Right lobe of liver (tissue), 6 donors: Measurements from ENCODE around the gene TBC1D5. TPM values are rescaled to one million over a fixed set of nuclear protein-coding genes. Genes with fewer than 3 reads are reported as not detected.
"Not testable (repeated sequence)": the region's sequence is repeated elsewhere in the genome, so short reads cannot be mapped to it uniquely, and the experiment has no call there.

ENCODE experiments used
- ATAC-seq, 4 donors: fragments of 200-7000 bp; cut with Tn5 transposase; one replicate each; pipeline ENCODE4 v1.9.1; 2020; ENCODE audit warnings: mild to moderate bottlenecking in 4 of 4, moderate library complexity in 4 of 4
- DNase-seq, 3 donors: peaks; one replicate each; pipeline ENCODE4 v3.0.0-alpha.2; 2020
- H3K27ac ChIP-seq, 3 donors: fragments of 200-600 bp; one replicate each; pipeline ENCODE4 v1.8.0; 2022
- H3K27me3 ChIP-seq, 2 donors: fragments of 200-600 bp; one replicate each; pipeline ENCODE4 v1.8.0; 2022
- H3K36me3 ChIP-seq, 4 donors: fragments of 200-600 bp; sonication (generic) in 1 of 4; one replicate each; pipeline versions ENCODE4 v1.5.1 to v1.8.0; 2017 to 2022; ENCODE audit warnings: control low read depth in 1 of 4
- H3K4me1 ChIP-seq, 4 donors: fragments of 200-600 bp; sonication (generic) in 1 of 4; one replicate each; pipeline versions ENCODE4 v1.5.1 to v1.8.0; 2017 to 2022; ENCODE audit warnings: control low read depth in 1 of 4
- H3K4me3 ChIP-seq, 3 donors: fragments of 200-600 bp; one replicate each; pipeline ENCODE4 v1.8.0; 2022
- H3K9me3 ChIP-seq, 4 donors: fragments of 200-600 bp; sonication (generic) in 1 of 4; one replicate each; pipeline versions ENCODE4 v1.5.1 to v1.8.0; 2017 to 2022; ENCODE audit warnings: control low read depth in 1 of 4
- POLR2A ChIP-seq: fragments of 450-650 bp; IDR thresholded peaks from one replicate; pipeline ENCODE4 v1.6.1; 2017; ENCODE audit warnings: antibody characterized with exemption, mild to moderate bottlenecking
- WGBS: methylation state at CpG from one replicate; pipeline ENCODE4 v1.1.6; 2018; ENCODE audit warnings: low coverage, low lambda C conversion rate; ENCODE audit not compliant: insufficient coverage; ENCODE audit errors: missing lambda C conversion rate; 5-methylcytosine and 5-hydroxymethylcytosine counted together
- intact Hi-C, 2 donors: fragments of 100-400 bp; cut with DNase I; formaldehyde crosslinking; loops; one replicate each; pipeline versions ENCODE4 v1.11.2 to v1.14.1; 2022
- total RNA-seq, 6 experiments: library from RNA; depleted of rRNA in 2 of 6; stranded (reverse); fragments of >200 nt in 2 of 6; fragmentation: NEBNext Ultra II Directional in 3 of 6; extraction: Animal tissue kit (Norgen Biotek cat#: 25700) in 3 of 6; gene quantifications; one replicate each; pipeline versions ENCODE4 v1.1.0 to v1.2.4, GENCODE V29; 2016 to 2023
- TF ChIP-seq, protein P1 (sequence below), 4 donors: fragments of 200-600 bp in 3 of 4; fragments of 450-650 bp in 1 of 4; IDR thresholded peaks; one replicate each; pipeline versions ENCODE4 v1.5.1 to v1.8.0; 2016 to 2022; ENCODE audit warnings: antibody characterized with exemption in 4 of 4, mild to moderate bottlenecking in 2 of 4
- donor health status: DM: no; HTN: yes; CAD: no.
- donor health status: DM: no; HTN: no; CAD: no.
- donor health status: DM: no; HTN: no; CAD: no.
- donor health status: DM: no; HTN: yes; CAD: no.
- donor health status: DM: no; HTN: yes; CAD: no.

Gene TBC1D5
- total RNA-seq, 6 experiments from 2014 or later: 21.5 to 33.4 (median 27.7) TPM

DNA sequence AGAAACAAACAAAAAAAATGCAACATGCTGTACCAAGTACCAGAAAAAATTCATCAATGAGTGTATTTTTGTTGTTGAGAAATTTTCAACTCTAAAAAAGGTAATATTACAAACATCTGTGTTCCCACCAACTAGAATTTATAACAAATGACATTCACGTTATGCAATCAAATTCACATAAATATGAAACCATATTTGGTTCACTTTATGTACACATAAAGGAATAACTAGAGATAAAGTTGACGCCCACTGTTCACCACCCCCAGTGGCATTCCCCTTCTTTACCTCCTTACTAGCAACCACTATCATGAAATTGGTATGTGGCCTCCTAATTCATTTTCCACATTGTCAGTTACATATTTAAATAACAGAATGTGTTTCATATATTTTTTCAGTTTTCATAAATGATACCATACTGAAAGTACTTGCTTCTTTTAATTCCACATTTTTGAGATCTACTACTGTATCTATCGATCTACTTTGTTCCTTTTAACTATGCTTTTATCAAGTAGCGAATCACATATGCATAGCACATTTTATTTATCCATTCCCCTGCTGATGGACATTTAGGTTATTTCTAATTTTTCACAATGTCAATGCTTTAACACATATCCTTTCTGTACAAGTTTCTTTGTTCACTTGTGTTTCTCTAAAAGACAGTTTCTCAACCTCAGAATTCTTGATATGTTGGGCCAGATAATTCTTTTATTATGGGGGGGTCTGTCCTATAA lies 34.5 kb downstream of the TBC1D5 start:
- ATAC-seq (no peak), DNase-seq (no peak)
- H3K36me3 ChIP-seq: no peaks in the 10 kb centered on the region
- H3K4me3 ChIP-seq: no peak overlapping the region
- H3K27me3 ChIP-seq: no peaks in the 10 kb centered on the region
- H3K4me1 ChIP-seq: no peaks in the 10 kb centered on the region
- TF ChIP-seq POLR2A: no peak
- TF ChIP-seq, protein P1, sequence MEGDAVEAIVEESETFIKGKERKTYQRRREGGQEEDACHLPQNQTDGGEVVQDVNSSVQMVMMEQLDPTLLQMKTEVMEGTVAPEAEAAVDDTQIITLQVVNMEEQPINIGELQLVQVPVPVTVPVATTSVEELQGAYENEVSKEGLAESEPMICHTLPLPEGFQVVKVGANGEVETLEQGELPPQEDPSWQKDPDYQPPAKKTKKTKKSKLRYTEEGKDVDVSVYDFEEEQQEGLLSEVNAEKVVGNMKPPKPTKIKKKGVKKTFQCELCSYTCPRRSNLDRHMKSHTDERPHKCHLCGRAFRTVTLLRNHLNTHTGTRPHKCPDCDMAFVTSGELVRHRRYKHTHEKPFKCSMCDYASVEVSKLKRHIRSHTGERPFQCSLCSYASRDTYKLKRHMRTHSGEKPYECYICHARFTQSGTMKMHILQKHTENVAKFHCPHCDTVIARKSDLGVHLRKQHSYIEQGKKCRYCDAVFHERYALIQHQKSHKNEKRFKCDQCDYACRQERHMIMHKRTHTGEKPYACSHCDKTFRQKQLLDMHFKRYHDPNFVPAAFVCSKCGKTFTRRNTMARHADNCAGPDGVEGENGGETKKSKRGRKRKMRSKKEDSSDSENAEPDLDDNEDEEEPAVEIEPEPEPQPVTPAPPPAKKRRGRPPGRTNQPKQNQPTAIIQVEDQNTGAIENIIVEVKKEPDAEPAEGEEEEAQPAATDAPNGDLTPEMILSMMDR (IDR thresholded peaks at IDR 0.05): no peak
- intact Hi-C loops: no loop called here
- no peaks in the 10 kb centered on the region for H3K9me3 ChIP-seq
- H3K27ac ChIP-seq: no peak overlapping the region
- WGBS: 77% methylated on average over 4 of the region's 4 CpGs

DNA sequence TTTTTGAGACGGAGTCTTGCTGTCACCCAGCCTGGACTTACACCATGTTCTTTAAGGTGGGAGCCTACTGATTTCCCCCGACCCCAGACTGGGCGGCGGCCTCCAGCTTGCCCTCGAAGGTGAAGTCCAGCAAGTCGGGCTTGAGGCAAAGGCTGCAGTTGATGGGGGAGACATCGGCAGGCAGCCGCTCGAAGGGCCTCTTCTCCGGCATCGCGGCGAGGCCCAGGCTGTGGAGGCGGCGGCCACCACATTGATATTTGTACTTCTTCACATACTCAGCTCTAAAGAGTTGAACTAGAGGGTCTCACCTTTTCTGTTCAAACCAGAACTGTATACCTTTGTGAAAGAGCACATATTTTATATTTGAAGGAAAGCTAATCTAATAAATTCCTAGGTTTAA lies 36.4 kb downstream of the TBC1D5 start:
- H3K4me3 ChIP-seq, H3K9me3 ChIP-seq, H3K27ac ChIP-seq, H3K4me1 ChIP-seq, H3K27me3 ChIP-seq, ATAC-seq, DNase-seq, H3K36me3 ChIP-seq, intact Hi-C loops: not testable (repeated sequence)
- WGBS: 94% methylated on average over 6 of the region's 15 CpGs

DNA sequence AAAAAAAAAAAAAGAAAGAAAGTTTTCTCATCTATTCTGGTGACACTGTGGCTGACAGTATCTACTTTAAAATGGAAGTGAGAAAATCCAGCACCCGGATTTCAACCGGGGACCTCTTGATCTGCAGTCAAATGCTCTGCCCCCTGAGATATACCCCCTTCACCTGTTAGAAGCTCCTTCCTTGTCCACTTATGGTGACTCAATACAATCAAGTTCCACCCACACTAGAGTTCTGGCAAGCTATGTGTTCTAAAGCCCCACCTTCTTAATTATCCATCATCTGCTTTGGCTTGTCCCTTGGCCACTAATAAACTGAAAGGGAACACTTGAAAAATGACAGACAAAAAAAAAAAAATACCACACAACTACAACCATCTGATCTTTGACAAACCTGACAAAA lies 42.6 kb downstream of the TBC1D5 start:
- 95% methylated on average over 2 of the region's 2 CpGs for WGBS
- DNase-seq, intact Hi-C loops, H3K4me3 ChIP-seq, ATAC-seq, H3K27ac ChIP-seq, H3K4me1 ChIP-seq, H3K9me3 ChIP-seq, H3K27me3 ChIP-seq, H3K36me3 ChIP-seq: not testable (repeated sequence)

DNA sequence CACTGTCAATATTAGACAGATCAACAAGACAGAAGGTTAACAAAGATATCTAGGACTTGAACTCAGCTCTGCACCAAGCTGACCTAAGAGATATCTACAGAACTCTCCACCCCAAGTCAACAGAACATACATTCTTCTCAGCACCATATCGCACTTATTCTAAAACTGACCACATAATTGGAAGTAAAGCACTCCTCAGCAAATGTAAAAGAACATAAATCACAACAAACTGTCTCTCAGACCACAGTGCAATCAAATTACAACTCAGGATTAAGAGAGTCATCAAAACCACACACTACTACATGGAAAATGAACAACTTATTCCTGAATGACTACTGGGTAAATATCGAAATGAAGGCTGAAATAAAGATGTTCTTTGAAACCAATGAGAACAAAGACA lies 46.8 kb downstream of the TBC1D5 start:
- DNase-seq, H3K4me1 ChIP-seq, H3K4me3 ChIP-seq, H3K36me3 ChIP-seq, H3K9me3 ChIP-seq, ATAC-seq, H3K27ac ChIP-seq, intact Hi-C loops, H3K27me3 ChIP-seq: not testable (repeated sequence)
- 92% methylated on average over 2 of the region's 2 CpGs for WGBS

DNA sequence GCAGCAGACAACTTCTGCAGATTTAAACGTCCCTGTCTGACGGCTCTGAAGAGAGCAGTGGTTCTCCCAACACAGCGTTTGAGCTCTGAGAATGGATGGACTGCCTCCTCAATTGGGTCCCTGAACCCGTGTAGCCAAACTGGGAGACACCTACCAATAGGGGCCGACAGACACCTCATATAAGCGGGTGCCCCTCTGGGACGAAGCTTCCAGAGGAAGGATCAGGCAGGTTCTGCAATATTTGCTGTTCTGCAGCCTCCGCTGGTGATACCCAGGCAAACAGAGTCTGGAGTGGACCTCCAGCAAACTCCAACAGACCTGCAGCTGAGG lies 48.8 kb downstream of the TBC1D5 start:
- H3K27ac ChIP-seq, H3K4me1 ChIP-seq, ATAC-seq, H3K4me3 ChIP-seq, H3K36me3 ChIP-seq, H3K9me3 ChIP-seq, DNase-seq, H3K27me3 ChIP-seq, intact Hi-C loops: not testable (repeated sequence)
- 100% methylated on average over 1 of the region's 8 CpGs for WGBS

DNA sequence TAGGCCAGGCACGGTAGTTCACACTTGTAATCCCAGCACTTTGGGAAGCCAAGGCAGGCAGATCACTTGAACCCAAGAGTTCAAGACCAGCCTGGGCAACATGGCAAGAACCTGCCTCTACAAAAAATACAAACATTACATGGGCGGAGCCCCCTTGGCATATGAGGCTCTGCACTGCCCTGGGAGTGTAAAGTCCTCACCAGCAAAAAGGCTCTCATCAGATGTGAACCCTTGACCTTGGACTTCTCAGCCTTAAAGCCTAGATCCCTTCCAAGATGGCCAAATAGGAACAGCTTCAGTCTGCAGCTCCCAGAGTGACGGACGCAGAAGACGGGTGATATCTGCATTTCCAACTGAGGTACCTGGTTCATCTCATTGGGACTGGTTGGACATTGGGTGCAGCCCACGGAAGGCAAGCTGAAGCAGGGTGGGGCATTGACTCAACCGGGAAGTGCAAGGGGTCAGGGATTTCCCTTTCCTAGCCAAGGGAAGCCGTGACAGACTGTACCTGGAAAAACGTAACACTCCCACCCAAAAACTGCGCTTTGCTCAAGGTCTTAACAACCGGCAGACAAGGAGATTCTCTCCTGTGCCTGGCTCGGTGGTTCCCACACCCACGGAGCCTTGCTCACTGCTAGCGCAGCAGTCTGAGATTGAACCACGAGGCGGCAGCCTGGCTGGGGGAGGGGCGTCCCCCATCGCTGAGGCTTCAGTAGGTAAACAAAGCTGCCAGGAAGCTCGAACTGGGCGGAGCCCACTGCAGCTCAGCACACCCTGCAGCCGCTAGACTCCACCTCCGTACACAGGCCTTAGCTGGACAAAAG lies 49.4 kb downstream of the TBC1D5 start:
- 100% methylated on average over 5 of the region's 22 CpGs for WGBS
- ATAC-seq, H3K36me3 ChIP-seq, intact Hi-C loops, H3K27me3 ChIP-seq, H3K4me1 ChIP-seq, H3K4me3 ChIP-seq, H3K27ac ChIP-seq, H3K9me3 ChIP-seq, DNase-seq: not testable (repeated sequence)

DNA sequence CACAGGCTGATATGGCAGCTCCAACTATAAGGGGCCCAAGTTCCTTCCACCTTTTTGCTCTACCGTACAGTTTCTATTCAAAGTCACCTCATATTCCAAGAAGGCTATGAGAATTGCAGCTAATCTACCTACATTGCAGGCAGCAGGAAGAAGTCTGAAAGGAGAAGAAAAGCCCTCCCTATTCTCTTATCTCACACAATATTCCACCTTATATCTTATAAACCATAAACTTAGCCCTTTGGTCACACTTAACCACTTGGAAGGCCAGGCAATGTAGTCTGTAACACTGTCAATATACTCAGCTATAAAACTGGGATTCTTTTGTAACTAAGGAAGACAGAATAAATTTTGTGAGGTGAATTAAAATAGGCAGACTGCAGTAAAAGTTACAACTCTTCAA lies 54.9 kb downstream of the TBC1D5 start:
- H3K27ac ChIP-seq: no peak overlapping the region
- DNase-seq: no peak
- intact Hi-C loops: no loop called here
- no peak overlapping the region for H3K4me3 ChIP-seq
- H3K36me3 ChIP-seq: no peaks in the 10 kb centered on the region
- no peaks in the 10 kb centered on the region for H3K27me3 ChIP-seq
- H3K9me3 ChIP-seq: no peaks in the 10 kb centered on the region
- WGBS: 89% methylated on average over 1 of the region's 1 CpG
- ATAC-seq: no peak
- TF ChIP-seq, protein P1 (IDR thresholded peaks at IDR 0.05): no peak
- no peak for TF ChIP-seq POLR2A
- no peaks in the 10 kb centered on the region for H3K4me1 ChIP-seq
